HCT116 (cell line): Measurements from ENCODE around the gene RAX. TPM values are rescaled to one million over a fixed set of nuclear protein-coding genes. Genes with fewer than 3 reads are reported as not detected.

Source experiments
- ATAC-seq: fragments of 200-7000 bp; cut with Tn5 transposase; 2 replicates; pipeline ENCODE4 v1.9.1; 2020; ENCODE audit warnings: mild to moderate bottlenecking, moderate library complexity
- BruUV-seq: library from RNA; stranded (reverse); fragments of 400-500 nt; replicated peaks from 2 replicates; lab custom pipeline; 2021; lab: Mats Ljungman, UMichigan
- CTCF ChIA-PET: fragments of 300-600 bp; sonication (Branson Sonifier 250); formaldehyde crosslinking; loops from one replicate; lab custom pipeline; 2021; ENCODE audit warnings: antibody characterized with exemption; lab: Charles Lee
- POLR2A ChIA-PET: fragments of 300-600, 350-600 bp; sonication (Branson Sonifier 250); formaldehyde crosslinking; loops from one replicate; lab custom pipeline; 2021; ENCODE audit warnings: antibody characterized with exemption; lab: Charles Lee
- RAD21 ChIA-PET, 2 experiments: fragments of 300-600 bp; sonication (Branson Sonifier 250); formaldehyde crosslinking; loops; one replicate each; lab custom pipeline; 2023; ENCODE audit warnings: low total read pairs in 2 of 2; ENCODE audit not compliant: uncharacterized antibody in 2 of 2, unreplicated experiment in 2 of 2, low non-redundant PET in 1 of 2; lab: Charles Lee
- DNase-seq: peaks from one replicate; pipeline ENCODE4 v3.0.0-alpha.2; 2010; ENCODE audit warnings: low read depth, low spot score
- H2AFZ ChIP-seq: fragments of 200-600 bp; shearing (Covaris generic), sonication (generic); 2 replicates; pipeline ENCODE4 v1.6.1; 2017; ENCODE audit warnings: low read depth, mixed run types, mixed read lengths, antibody characterized with exemption, low read length; ENCODE audit not compliant: poor library complexity, severe bottlenecking
- H3K27ac ChIP-seq: 2 replicates; pipeline ENCODE4 v1.5.1; 2012; ENCODE audit warnings: low read depth, low read length
- H3K27me3 ChIP-seq: fragments of 200-600 bp; sonication (generic); 2 replicates; pipeline ENCODE4 v1.6.1; 2016; ENCODE audit warnings: mixed run types, low read length, mixed read lengths; ENCODE audit not compliant: insufficient read depth
- H3K36me3 ChIP-seq, 2 experiments: fragments of 200-500 bp in 1 of 2; fragments of 200-600 bp in 1 of 2; sonication (Bioruptor generic) in 1 of 2; sonication (generic) in 1 of 2; 2 replicates each; pipeline versions ENCODE4 v1.5.1 to v1.6.1; 2014 to 2016; ENCODE audit warnings: low read length in 2 of 2, inconsistent platforms in 1 of 2, mixed read lengths in 1 of 2, mixed run types in 1 of 2; ENCODE audit not compliant: insufficient read depth in 2 of 2, control insufficient read depth in 1 of 2
- H3K4me1 ChIP-seq, 2 experiments: fragments of 200-600 bp in 1 of 2; sonication (generic) in 1 of 2; 2 replicates each; pipeline versions ENCODE4 v1.5.1 to v1.6.1; 2012 to 2017; ENCODE audit warnings: low read length in 2 of 2, inconsistent platforms in 1 of 2, mild to moderate bottlenecking in 1 of 2, mixed read lengths in 1 of 2, mixed run types in 1 of 2, moderate library complexity in 1 of 2; ENCODE audit not compliant: insufficient read depth in 2 of 2, control insufficient read depth in 1 of 2
- H3K4me2 ChIP-seq: fragments of 200-600 bp; sonication (generic); 2 replicates; pipeline ENCODE4 v1.6.1; 2017; ENCODE audit warnings: mixed run types, low read length, mixed read lengths
- H3K4me3 ChIP-seq, 2 experiments: fragments of 200-600 bp in 1 of 2; sonication (generic) in 1 of 2; replicated peaks in 1 of 2; 2 replicates each; pipeline ENCODE4 v1.5.1; 2011 to 2016; ENCODE audit warnings: low read length in 2 of 2, control low read depth in 1 of 2, low read depth in 1 of 2, mild to moderate bottlenecking in 1 of 2, mixed read lengths in 1 of 2, mixed run types in 1 of 2
- H3K79me2 ChIP-seq: fragments of 200-600 bp; sonication (generic); 2 replicates; pipeline ENCODE4 v1.6.1; 2017; ENCODE audit warnings: mild to moderate bottlenecking, mixed run types, low read length, moderate library complexity, mixed read lengths; ENCODE audit not compliant: insufficient read depth
- H3K9ac ChIP-seq: fragments of 200-600 bp; sonication (generic); 2 replicates; pipeline ENCODE4 v1.6.1; 2016; ENCODE audit warnings: low read length, mixed read lengths
- H3K9me2 ChIP-seq: fragments of 200-600 bp; sonication (generic), shearing (Covaris generic); 2 replicates; pipeline ENCODE4 v1.6.1; 2017; ENCODE audit warnings: mixed run types, mild to moderate bottlenecking, moderate library complexity; ENCODE audit not compliant: insufficient read depth
- H3K9me3 ChIP-seq, 2 experiments: fragments of 200-500 bp in 1 of 2; fragments of 200-600 bp in 1 of 2; sonication (Bioruptor generic) in 1 of 2; sonication (generic) in 1 of 2; 2 replicates each; pipeline ENCODE4 v1.6.1; 2014 to 2017; ENCODE audit warnings: low read length in 2 of 2, mixed read lengths in 2 of 2, inconsistent platforms in 1 of 2, low read depth in 1 of 2, mild to moderate bottlenecking in 1 of 2, mixed run types in 1 of 2, moderate library complexity in 1 of 2; ENCODE audit not compliant: control insufficient read depth in 1 of 2, insufficient read depth in 1 of 2
- H4K20me1 ChIP-seq: fragments of 200-600 bp; sonication (generic), shearing (Covaris generic); 2 replicates; pipeline ENCODE4 v1.6.1; 2017; ENCODE audit warnings: mixed run types, mild to moderate bottlenecking, moderate library complexity; ENCODE audit not compliant: insufficient read depth
- CEBPB ChIP-seq: IDR thresholded peaks from 2 replicates; pipeline ENCODE4 v1.6.1; 2012; ENCODE audit warnings: low read depth
- EGR1 ChIP-seq: IDR thresholded peaks from 2 replicates; pipeline ENCODE4 v1.6.1; 2012; ENCODE audit warnings: low read depth
- JUND ChIP-seq: IDR thresholded peaks from 2 replicates; pipeline ENCODE4 v1.6.1; 2012
- RAD21 ChIP-seq: IDR thresholded peaks from 2 replicates; pipeline ENCODE4 v1.6.1; 2012; ENCODE audit warnings: low read depth, mild to moderate bottlenecking
- SIN3A ChIP-seq: IDR thresholded peaks from 2 replicates; pipeline ENCODE4 v1.6.1; 2012; ENCODE audit warnings: low read depth
- TCF7L2 ChIP-seq: IDR thresholded peaks from 2 replicates; pipeline ENCODE4 v1.7.0; 2011; ENCODE audit warnings: borderline replicate concordance, inconsistent platforms; ENCODE audit not compliant: insufficient read depth, insufficient read length; ENCODE audit errors: extremely low read depth
- intact Hi-C: fragments of 100-400 bp; cut with micrococcal nuclease; formaldehyde crosslinking; loops from 2 replicates; pipeline ENCODE4 v1.10.0; 2022
- total RNA-seq: library from RNA; stranded (reverse); gene quantifications from one replicate; pipeline ENCODE4 v1.2.1, GENCODE V29; 2021; ENCODE audit not compliant: unreplicated experiment
- TF ChIP-seq, protein P1 (sequence below), 3 experiments: fragments of 200-600 bp in 1 of 3; sonication (generic) in 1 of 3; IDR thresholded peaks in 2 of 3; conservative IDR thresholded peaks in 1 of 3; 2 replicates each; pipeline ENCODE4 v1.5.1; 2012 to 2017; ENCODE audit warnings: low read depth in 2 of 3, low read length in 2 of 3, antibody characterized with exemption in 1 of 3, borderline replicate concordance in 1 of 3, control low read depth in 1 of 3, mild to moderate bottlenecking in 1 of 3, mixed read lengths in 1 of 3, mixed run types in 1 of 3, moderate library complexity in 1 of 3; ENCODE audit not compliant: insufficient read depth in 1 of 3

The RAX gene
- total RNA-seq, 1 experiment from 2014 or later = not detected

DNA sequence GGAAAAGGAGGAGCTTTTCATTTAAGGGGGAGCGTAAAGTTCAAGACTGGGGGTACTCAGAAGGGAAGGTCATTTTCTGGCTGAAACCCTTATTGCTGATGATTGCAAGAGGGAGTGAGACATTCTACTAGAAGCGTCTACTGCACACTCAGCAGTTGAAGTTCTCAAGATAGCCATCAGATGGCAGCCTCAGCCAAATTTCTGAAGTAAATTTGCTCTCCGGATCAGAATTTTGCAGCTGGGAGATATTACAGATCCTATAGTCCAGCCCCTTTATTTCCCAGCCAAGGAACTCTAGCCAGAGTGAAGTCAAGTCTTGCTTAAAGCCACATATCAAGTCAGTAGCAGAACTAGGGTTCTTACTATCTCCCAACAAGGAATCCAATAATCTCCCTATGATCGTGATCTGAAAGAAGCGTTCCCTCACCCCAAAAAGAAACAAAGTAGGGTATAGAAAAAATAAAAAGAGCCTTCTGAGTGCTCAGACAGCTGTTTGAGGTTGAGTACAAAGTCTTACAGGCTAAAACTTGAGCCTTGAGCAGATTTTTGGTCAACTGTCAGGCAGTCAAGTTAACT, 24.0 kb downstream of the RAX start:
- no peak overlapping the region for H2AFZ ChIP-seq
- no peaks in the 10 kb centered on the region for H3K9me3 ChIP-seq
- H3K79me2 ChIP-seq = no peaks in the 10 kb centered on the region
- intact Hi-C loops = loop anchor here (1.0 to 2.0 kb wide), 3 partner anchors 59 to 574 kb away; no protein-coding TSS in a partner anchor
- CTCF ChIA-PET = interaction anchor here (0.7 to 4.4 kb wide), 15 partner anchors 9 to 575 kb away, joined by 3 to 154 read pairs (median 4); partner anchors contain the start of gene CPLX4
- RAD21 ChIA-PET = interaction anchor here (0.6 to 2.4 kb wide), 3 partner anchors 59 to 153 kb away, joined by 5 to 22 read pairs (median 15); no protein-coding TSS in a partner anchor
- H3K27me3 ChIP-seq = peaks cover 45% of the 10 kb centered on the region
- POLR2A ChIA-PET = interaction anchor here (0.6 to 1.3 kb wide), 2 partner anchors 61 to 153 kb away, joined by 3 to 6 read pairs; no protein-coding TSS in a partner anchor
- no peaks in the 10 kb centered on the region for H3K4me1 ChIP-seq
- no peaks in the 10 kb centered on the region for H3K9me2 ChIP-seq
- H4K20me1 ChIP-seq = no peaks in the 10 kb centered on the region
- BruUV-seq = no TSS peak
- no peak overlapping the region for H3K4me3 ChIP-seq
- H3K4me2 ChIP-seq = no peak overlapping the region
- H3K27ac ChIP-seq = no peak overlapping the region
- peak; percentile 94 for ATAC-seq
- no peak overlapping the region for H3K9ac ChIP-seq
- TF ChIP-seq CEBPB (peak; percentile 19; the same call in 1 of the 2 replicates), RAD21 (peak; percentile 74), EGR1 (no peak)
- TF ChIP-seq, protein P1, sequence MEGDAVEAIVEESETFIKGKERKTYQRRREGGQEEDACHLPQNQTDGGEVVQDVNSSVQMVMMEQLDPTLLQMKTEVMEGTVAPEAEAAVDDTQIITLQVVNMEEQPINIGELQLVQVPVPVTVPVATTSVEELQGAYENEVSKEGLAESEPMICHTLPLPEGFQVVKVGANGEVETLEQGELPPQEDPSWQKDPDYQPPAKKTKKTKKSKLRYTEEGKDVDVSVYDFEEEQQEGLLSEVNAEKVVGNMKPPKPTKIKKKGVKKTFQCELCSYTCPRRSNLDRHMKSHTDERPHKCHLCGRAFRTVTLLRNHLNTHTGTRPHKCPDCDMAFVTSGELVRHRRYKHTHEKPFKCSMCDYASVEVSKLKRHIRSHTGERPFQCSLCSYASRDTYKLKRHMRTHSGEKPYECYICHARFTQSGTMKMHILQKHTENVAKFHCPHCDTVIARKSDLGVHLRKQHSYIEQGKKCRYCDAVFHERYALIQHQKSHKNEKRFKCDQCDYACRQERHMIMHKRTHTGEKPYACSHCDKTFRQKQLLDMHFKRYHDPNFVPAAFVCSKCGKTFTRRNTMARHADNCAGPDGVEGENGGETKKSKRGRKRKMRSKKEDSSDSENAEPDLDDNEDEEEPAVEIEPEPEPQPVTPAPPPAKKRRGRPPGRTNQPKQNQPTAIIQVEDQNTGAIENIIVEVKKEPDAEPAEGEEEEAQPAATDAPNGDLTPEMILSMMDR (IDR thresholded peaks at IDR 0.05 in 2 of 3, conservative IDR thresholded peaks at IDR 0.05 in 1 of 3; ENCODE audit: borderline replicate concordance in 1 of 3, insufficient read depth in 1 of 3, low read depth in 2 of 3, low read length in 2 of 3) = peak; percentile 72 to 81 (median 73)
- DNase-seq = peak; percentile 75
- H3K36me3 ChIP-seq = no peaks in the 10 kb centered on the region

DNA sequence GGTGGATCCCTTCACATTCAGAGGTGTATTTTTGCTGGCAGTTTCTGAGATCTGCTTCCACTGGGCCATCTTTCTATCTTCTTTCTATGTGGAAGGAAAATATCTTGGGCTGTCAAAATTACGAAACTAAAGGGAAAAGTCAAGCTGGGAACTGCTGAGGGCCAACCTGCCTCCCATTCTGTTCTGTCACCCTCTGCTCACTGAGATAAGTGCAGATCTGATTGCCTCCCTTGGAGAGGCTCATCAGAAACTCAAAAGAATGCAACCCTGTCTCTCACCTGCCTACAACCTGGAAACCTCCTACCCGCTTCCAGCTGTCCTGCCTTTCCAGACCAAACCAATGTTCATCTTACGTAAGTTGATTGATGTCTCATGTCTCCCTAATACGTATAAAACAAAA, 26.5 kb downstream of the RAX start:
- Histone ChIP-seq H3K27me3 (peaks cover 51% of the 10 kb centered on the region), H3K9ac (no peak overlapping the region), H2AFZ (no peak overlapping the region), H3K36me3 (no peaks in the 10 kb centered on the region), H3K4me3 (no peak overlapping the region), H3K79me2 (no peaks in the 10 kb centered on the region), H3K9me2 (no peaks in the 10 kb centered on the region), H3K4me1 (no peaks in the 10 kb centered on the region), H3K9me3 (no peaks in the 10 kb centered on the region), H3K4me2 (no peak overlapping the region), H4K20me1 (no peaks in the 10 kb centered on the region), H3K27ac (no peak overlapping the region)
- ChIA-PET RAD21 (no interaction called here), CTCF (interaction anchor here (4.4 kb wide), 1 partner anchor 155 kb away, joined by 154 read pairs; no protein-coding TSS in a partner anchor), POLR2A (no interaction called here)
- intact Hi-C loops = no loop called here
- no TSS peak for BruUV-seq
- TF ChIP-seq SIN3A (no peak), JUND (no peak), TCF7L2 (no peak)
- no peak for DNase-seq
- no peak for ATAC-seq
